ENCODE data around the gene KRTAP5-10. TPM values are rescaled to one million over a fixed set of nuclear protein-coding genes. Genes with fewer than 3 reads are reported as not detected.

Gene KRTAP5-10
- total and polyA plus RNA-seq, 2 donors (not counting 1 experiment from before 2014, with no cell fraction given), result not detected

DNA sequence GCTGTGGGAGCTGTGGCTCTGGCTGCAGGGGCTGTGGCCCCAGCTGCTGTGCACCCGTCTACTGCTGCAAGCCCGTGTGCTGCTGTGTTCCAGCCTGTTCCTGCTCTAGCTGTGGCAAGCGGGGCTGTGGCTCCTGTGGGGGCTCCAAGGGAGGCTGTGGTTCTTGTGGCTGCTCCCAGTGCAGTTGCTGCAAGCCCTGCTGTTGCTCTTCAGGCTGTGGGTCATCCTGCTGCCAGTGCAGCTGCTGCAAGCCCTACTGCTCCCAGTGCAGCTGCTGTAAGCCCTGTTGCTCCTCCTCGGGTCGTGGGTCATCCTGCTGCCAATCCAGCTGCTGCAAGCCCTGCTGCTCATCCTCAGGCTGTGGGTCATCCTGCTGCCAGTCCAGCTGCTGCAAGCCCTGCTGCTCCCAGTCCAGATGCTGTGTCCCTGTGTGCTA lies 16.6 kb upstream of the KRTAP5-10 start:
- H4K20me1 ChIP-seq (ENCODE audit: control insufficient read depth, extremely low read depth, insufficient read depth, low read length), result no peaks in the 10 kb centered on the region
- H3K4me3 ChIP-seq (replicated peaks in 1 of 4; ENCODE audit: control extremely low read depth in 1 of 4, insufficient read depth in 1 of 4, low read depth in 3 of 4, low read length in 4 of 4), result no peak overlapping the region
- no peak overlapping the region for H3K4me2 ChIP-seq (ENCODE audit: extremely low read depth, insufficient read depth, low read length)
- no peak overlapping the region for H3K9ac ChIP-seq (ENCODE audit: insufficient read depth, low read length)
- no peaks in the 10 kb centered on the region for H3K4me1 ChIP-seq (ENCODE audit: control insufficient read depth, extremely low read depth, insufficient read depth, low read length)
- no peak for DNase-seq (ENCODE audit: low read depth in 2 of 2)
- H2AFZ ChIP-seq (ENCODE audit: low read length), result no peak overlapping the region
- no peaks in the 10 kb centered on the region for H3K9me3 ChIP-seq (ENCODE audit: control insufficient read depth, insufficient read depth, low read depth, low read length)
- H3K79me2 ChIP-seq (ENCODE audit: control insufficient read depth, insufficient read depth, low read length), result no peaks in the 10 kb centered on the region
- H3K36me3 ChIP-seq (ENCODE audit: control insufficient read depth, insufficient read depth, low read length), result no peaks in the 10 kb centered on the region
- TF ChIP-seq, protein P1, sequence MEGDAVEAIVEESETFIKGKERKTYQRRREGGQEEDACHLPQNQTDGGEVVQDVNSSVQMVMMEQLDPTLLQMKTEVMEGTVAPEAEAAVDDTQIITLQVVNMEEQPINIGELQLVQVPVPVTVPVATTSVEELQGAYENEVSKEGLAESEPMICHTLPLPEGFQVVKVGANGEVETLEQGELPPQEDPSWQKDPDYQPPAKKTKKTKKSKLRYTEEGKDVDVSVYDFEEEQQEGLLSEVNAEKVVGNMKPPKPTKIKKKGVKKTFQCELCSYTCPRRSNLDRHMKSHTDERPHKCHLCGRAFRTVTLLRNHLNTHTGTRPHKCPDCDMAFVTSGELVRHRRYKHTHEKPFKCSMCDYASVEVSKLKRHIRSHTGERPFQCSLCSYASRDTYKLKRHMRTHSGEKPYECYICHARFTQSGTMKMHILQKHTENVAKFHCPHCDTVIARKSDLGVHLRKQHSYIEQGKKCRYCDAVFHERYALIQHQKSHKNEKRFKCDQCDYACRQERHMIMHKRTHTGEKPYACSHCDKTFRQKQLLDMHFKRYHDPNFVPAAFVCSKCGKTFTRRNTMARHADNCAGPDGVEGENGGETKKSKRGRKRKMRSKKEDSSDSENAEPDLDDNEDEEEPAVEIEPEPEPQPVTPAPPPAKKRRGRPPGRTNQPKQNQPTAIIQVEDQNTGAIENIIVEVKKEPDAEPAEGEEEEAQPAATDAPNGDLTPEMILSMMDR (conservative IDR thresholded peaks at IDR 0.05 in 1 of 2, IDR thresholded peaks at IDR 0.05 in 1 of 2; ENCODE audit: low read depth in 1 of 2, low read length in 2 of 2), result no peak
- TF ChIP-seq EZH2 (IDR thresholded peaks at IDR 0.05; ENCODE audit: low read length, missing control alignments), result no peak
- H3K27ac ChIP-seq (ENCODE audit: insufficient read depth, low read length), result no peak overlapping the region
- H3K27me3 ChIP-seq (ENCODE audit: control insufficient read depth, insufficient read depth, low read length), result no peaks in the 10 kb centered on the region

DNA sequence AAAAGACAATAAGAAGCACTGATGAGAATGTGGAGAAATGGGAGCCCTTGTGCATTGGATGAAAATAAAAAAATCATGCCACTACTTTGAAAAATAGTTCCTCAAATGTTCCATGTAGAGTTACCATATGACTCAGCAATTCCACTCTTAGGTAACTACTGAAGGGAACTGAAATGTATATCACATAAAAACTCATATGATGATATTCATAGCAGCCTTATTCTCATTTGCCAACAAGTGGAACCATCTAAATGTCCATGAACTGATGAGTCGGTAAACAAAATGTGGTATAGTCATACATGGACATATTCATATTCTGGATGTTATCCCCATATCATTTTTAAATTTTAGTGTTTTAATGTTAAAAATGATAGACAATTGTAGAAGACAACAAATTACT lies 13.7 kb upstream of the KRTAP5-10 start:
- H3K27ac ChIP-seq (ENCODE audit: insufficient read depth, low read length), result no peak overlapping the region
- no peak for DNase-seq (ENCODE audit: low read depth in 2 of 2)
- no peak for TF ChIP-seq EZH2 (IDR thresholded peaks at IDR 0.05; ENCODE audit: low read length, missing control alignments)
- TF ChIP-seq, protein P1 (conservative IDR thresholded peaks at IDR 0.05 in 1 of 2, IDR thresholded peaks at IDR 0.05 in 1 of 2; ENCODE audit: low read depth in 1 of 2, low read length in 2 of 2), result no peak

DNA sequence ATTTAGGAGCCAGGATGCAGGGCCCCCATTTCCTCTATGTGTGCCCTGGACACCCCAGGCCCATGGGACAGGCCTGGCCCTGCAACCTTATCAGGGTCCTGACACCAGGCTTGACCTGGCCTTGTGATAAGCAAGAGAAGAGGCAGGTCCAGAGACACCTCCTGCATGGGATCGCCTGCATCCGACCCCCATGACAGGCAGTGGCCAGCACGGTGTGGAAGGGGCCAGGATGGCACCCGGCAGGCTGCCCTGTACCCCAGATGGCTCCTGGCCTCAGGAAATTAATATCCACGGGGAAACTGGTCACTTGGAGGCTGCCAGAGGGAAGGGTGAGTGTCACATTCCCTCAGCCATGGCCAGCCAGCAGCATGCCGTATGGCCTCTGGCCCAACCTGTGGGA lies 10.4 kb upstream of the KRTAP5-10 start:
- Histone ChIP-seq H3K9me3 (ENCODE audit: control insufficient read depth, insufficient read depth, low read depth, low read length) (no peaks in the 10 kb centered on the region), H3K4me2 (ENCODE audit: extremely low read depth, insufficient read depth, low read length) (no peak overlapping the region), H3K4me1 (ENCODE audit: control insufficient read depth, extremely low read depth, insufficient read depth, low read length) (no peaks in the 10 kb centered on the region), H3K36me3 (ENCODE audit: control insufficient read depth, insufficient read depth, low read length) (no peaks in the 10 kb centered on the region), H3K4me3 (replicated peaks in 1 of 4; ENCODE audit: control extremely low read depth in 1 of 4, insufficient read depth in 1 of 4, low read depth in 3 of 4, low read length in 4 of 4) (no peak overlapping the region), H3K9ac (ENCODE audit: insufficient read depth, low read length) (no peak overlapping the region), H3K27me3 (ENCODE audit: control insufficient read depth, insufficient read depth, low read length) (no peaks in the 10 kb centered on the region), H3K79me2 (ENCODE audit: control insufficient read depth, insufficient read depth, low read length) (no peaks in the 10 kb centered on the region), H2AFZ (ENCODE audit: low read length) (no peak overlapping the region), H3K27ac (ENCODE audit: insufficient read depth, low read length) (no peak overlapping the region), H4K20me1 (ENCODE audit: control insufficient read depth, extremely low read depth, insufficient read depth, low read length) (no peaks in the 10 kb centered on the region)
- TF ChIP-seq, protein P1 (conservative IDR thresholded peaks at IDR 0.05 in 1 of 2, IDR thresholded peaks at IDR 0.05 in 1 of 2; ENCODE audit: low read depth in 1 of 2, low read length in 2 of 2), result no peak
- no peak for DNase-seq (ENCODE audit: low read depth in 2 of 2)

More for the DNA sequence above, 13.7 kb upstream of the KRTAP5-10 start:
- H3K4me1 ChIP-seq (ENCODE audit: control insufficient read depth, extremely low read depth, insufficient read depth, low read length), result no peaks in the 10 kb centered on the region
- no peaks in the 10 kb centered on the region for H3K36me3 ChIP-seq (ENCODE audit: control insufficient read depth, insufficient read depth, low read length)
- no peaks in the 10 kb centered on the region for H3K27me3 ChIP-seq (ENCODE audit: control insufficient read depth, insufficient read depth, low read length)
- no peak overlapping the region for H3K4me2 ChIP-seq (ENCODE audit: extremely low read depth, insufficient read depth, low read length)
- no peak overlapping the region for H3K4me3 ChIP-seq (replicated peaks in 1 of 4; ENCODE audit: control extremely low read depth in 1 of 4, insufficient read depth in 1 of 4, low read depth in 3 of 4, low read length in 4 of 4)
- no peaks in the 10 kb centered on the region for H3K9me3 ChIP-seq (ENCODE audit: control insufficient read depth, insufficient read depth, low read depth, low read length)
- no peak overlapping the region for H3K9ac ChIP-seq (ENCODE audit: insufficient read depth, low read length)
- H4K20me1 ChIP-seq (ENCODE audit: control insufficient read depth, extremely low read depth, insufficient read depth, low read length), result no peaks in the 10 kb centered on the region
- no peak overlapping the region for H2AFZ ChIP-seq (ENCODE audit: low read length)
- no peaks in the 10 kb centered on the region for H3K79me2 ChIP-seq (ENCODE audit: control insufficient read depth, insufficient read depth, low read length)

Measured in fibroblast of lung (primary cell).